H1 (cell line): ENCODE data around the gene ZNF346. TPM values are rescaled to one million over a fixed set of nuclear protein-coding genes. Genes with fewer than 3 reads are reported as not detected.

Experiments used
- CTCF ChIP-seq, 3 experiments: IDR thresholded peaks; 1 replicate in 2 of 3; 2 replicates in 1 of 3; pipeline versions ENCODE4 v1.5.1 to v1.6.1; 2011; ENCODE audit warnings: low read length in 3 of 3, mild to moderate bottlenecking in 3 of 3, inconsistent platforms in 2 of 3, low read depth in 1 of 3, moderate library complexity in 1 of 3; ENCODE audit not compliant: insufficient read depth in 1 of 3; ENCODE audit errors: control extremely low read depth in 1 of 3
- E2F6 ChIP-seq: IDR thresholded peaks from 2 replicates; pipeline ENCODE4 v1.6.1; 2012; ENCODE audit warnings: inconsistent platforms
- EGR1 ChIP-seq: IDR thresholded peaks from 2 replicates; pipeline ENCODE4 v1.6.1; 2011; ENCODE audit warnings: low read depth, low read length, borderline replicate concordance
- PHF8 ChIP-seq: fragments of 200-600 bp; sonication (generic); conservative IDR thresholded peaks from 2 replicates; pipeline ENCODE4 v1.7.1; 2012; ENCODE audit warnings: low read depth, mild to moderate bottlenecking, inconsistent platforms, low read length, moderate library complexity
- POLR2A ChIP-seq, 2 experiments: IDR thresholded peaks; 1 replicate in 1 of 2; 2 replicates in 1 of 2; pipeline ENCODE4 v1.6.1; 2011; ENCODE audit warnings: low read depth in 2 of 2, low read length in 2 of 2, mild to moderate bottlenecking in 2 of 2; ENCODE audit errors: control extremely low read depth in 1 of 2
- POU5F1 ChIP-seq: IDR thresholded peaks from 2 replicates; pipeline ENCODE4 v1.6.1; 2011; ENCODE audit warnings: low read depth, mild to moderate bottlenecking, low read length, moderate library complexity
- RAD21 ChIP-seq, 2 experiments: IDR thresholded peaks in 1 of 2; conservative IDR thresholded peaks in 1 of 2; 2 replicates each; pipeline ENCODE4 v1.6.1; 2011; ENCODE audit warnings: low read depth in 2 of 2, low read length in 2 of 2, improper control_type of control experiment in 1 of 2, inconsistent platforms in 1 of 2, mild to moderate bottlenecking in 1 of 2, moderate library complexity in 1 of 2
- SP4 ChIP-seq: IDR thresholded peaks from 2 replicates; pipeline ENCODE4 v1.6.1; 2012; ENCODE audit warnings: low read length, inconsistent platforms
- TAF7 ChIP-seq: optimal IDR thresholded peaks from 2 replicates; pipeline ENCODE3; 2011; ENCODE audit warnings: low read depth, mild to moderate bottlenecking, inconsistent platforms, low read length, moderate library complexity, borderline replicate concordance
- YY1 ChIP-seq: IDR thresholded peaks from 2 replicates; pipeline ENCODE4 v1.6.1; 2011; ENCODE audit warnings: low read depth, mild to moderate bottlenecking, low read length
- polyA plus RNA-seq, 7 experiments: library from polyadenylated mRNA; depleted of rRNA in 3 of 7; stranded (reverse) in 5 of 7; unstranded in 2 of 7; fragments of >200 nt in 5 of 7; fragments of 200-250 nt in 2 of 7; gene quantifications; 1 replicate in 5 of 7; 2 replicates in 1 of 7; 4 replicates in 1 of 7; pipeline versions ENCODE4 v1.2.1 to v1.2.3, GENCODE V29; 2011 to 2013; ENCODE audit warnings: missing spikeins in 2 of 7, mixed read lengths in 2 of 7
- total RNA-seq: library from RNA; stranded (reverse); fragmentation: NEBNext Ultra II Directional; extraction: Animal tissue kit (Norgen Biotek cat#: 25700); gene quantifications from 2 replicates; pipeline ENCODE4 v1.2.1, GENCODE V29; 2021

Gene ZNF346
- total and polyA plus RNA-seq, 2 of the 8 experiments (the other 6 are each of a cell fraction or from before 2014, with no cell fraction given) = 19.9 to 20.8 TPM

- TF ChIP-seq POU5F1 (no peak), POLR2A (IDR thresholded peaks at IDR 0.05; ENCODE audit: control extremely low read depth in 1 of 2, low read depth in 2 of 2, low read length in 2 of 2) (no peak), RAD21 (IDR thresholded peaks at IDR 0.05 in 1 of 2, conservative IDR thresholded peaks at IDR 0.05 in 1 of 2; ENCODE audit: low read depth in 2 of 2, low read length in 2 of 2) (peak; percentile 97 to 98), YY1 (0 out of 2 replicates have a peak, but pooled peaks have one; percentile 43), PHF8 (no peak), CTCF (IDR thresholded peaks at IDR 0.05; ENCODE audit: control extremely low read depth in 1 of 3, insufficient read depth in 1 of 3, low read depth in 1 of 3, low read length in 3 of 3) (peak in 2 of 3 experiments; percentile 99 to 100; a peak in 3 of 4 replicates), SP4 (no peak), E2F6 (0 out of 2 replicates have a peak, but pooled peaks have one; percentile 10), TAF7 (no peak), EGR1 (no peak)
Measured at GRCh38 chr5:177111720-177112394, 89.4 kb downstream of the ZNF346 start (continued).
